Testis (tissue), 3 donors: Measurements from ENCODE around the gene KLF15. TPM values are rescaled to one million over a fixed set of nuclear protein-coding genes. Genes with fewer than 3 reads are reported as not detected.

Experiments
- DNase-seq: peaks from one replicate; pipeline ENCODE4 v3.0.0-alpha.2; 2019
- H3K27ac ChIP-seq, 2 donors: fragments of 200-600 bp; sonication (generic); one replicate each; pipeline ENCODE4 v1.5.1; 2019
- H3K27me3 ChIP-seq: fragments of 200-600 bp; sonication (generic); one replicate; pipeline ENCODE4 v1.5.1; 2019
- H3K36me3 ChIP-seq: fragments of 200-600 bp; sonication (generic); one replicate; pipeline ENCODE4 v1.5.1; 2017; ENCODE audit warnings: low read depth; ENCODE audit errors: missing control alignments
- H3K4me1 ChIP-seq: fragments of 200-600 bp; sonication (generic); one replicate; pipeline ENCODE4 v1.5.1; 2019
- H3K4me3 ChIP-seq, 2 donors: fragments of 200-600 bp; sonication (generic); one replicate each; pipeline ENCODE4 v1.5.1; 2017 to 2019
- H3K9me3 ChIP-seq: fragments of 200-600 bp; sonication (generic); one replicate; pipeline ENCODE4 v1.5.1; 2017
- CTCF ChIP-seq, 3 experiments: fragments of 450-650 bp in 2 of 3; fragments of 200-600 bp in 1 of 3; sonication (generic) in 1 of 3; IDR thresholded peaks; one replicate each; pipeline ENCODE4 v1.5.1; 2016 to 2019; ENCODE audit warnings: antibody characterized with exemption in 3 of 3, mild to moderate bottlenecking in 2 of 3, moderate library complexity in 1 of 3
- POLR2A ChIP-seq: fragments of 450-650 bp; IDR thresholded peaks from one replicate; pipeline ENCODE4 v1.6.1; 2017; ENCODE audit warnings: antibody characterized with exemption, mild to moderate bottlenecking, moderate library complexity
- WGBS, 2 donors: methylation state at CpG; one replicate each; pipeline ENCODE4 v1.1.5; 2018; 5-methylcytosine and 5-hydroxymethylcytosine counted together
- intact Hi-C: fragments of 100-400 bp; cut with DNase I; formaldehyde crosslinking; loops from one replicate; pipeline ENCODE4 v1.15.1; 2023; ENCODE audit warnings: low total_unique reads
- polyA plus RNA-seq: library from polyadenylated mRNA; stranded (reverse); fragments of 350-450 nt; fragmentation: Illumina TruSeq; extraction: RNeasy Lipid Tissue Mini Kit (QIAGEN cat#74804); gene quantifications from one replicate; pipeline ENCODE4 v1.2.3, GENCODE V29; 2014; ENCODE audit warnings: low read depth, low replicate concordance; ENCODE audit not compliant: insufficient read depth
- total RNA-seq, 2 donors: library from RNA; depleted of rRNA; stranded (reverse); fragments of >200 nt; gene quantifications; one replicate each; pipeline ENCODE4 v1.2.3, GENCODE V29; 2016

The KLF15 gene
- total and polyA plus RNA-seq, 3 donors from 2014 or later, result 8.5 to 36.1 (median 32.0) TPM

- H3K36me3 ChIP-seq, result no peaks in the 10 kb centered on the region
- intact Hi-C loops, result no loop called here
- WGBS, 2 donors, result 84 to 88% methylated on average over 7 of the region's 7 CpGs
These were observed 45.8 kb downstream of the KLF15 start for GRCh38 chr3:126311338-126311978.

GRCh38 chr3:126310816-126311215 lies 46.4 kb downstream of the KLF15 start:
- TF ChIP-seq CTCF (IDR thresholded peaks at IDR 0.05) (no peak), POLR2A (no peak)
- Histone ChIP-seq H3K4me1 (peaks cover 7% of the 10 kb centered on the region), H3K36me3 (no peaks in the 10 kb centered on the region), H3K27ac (no peak overlapping the region), H3K4me3 (no peak overlapping the region), H3K9me3 (no peaks in the 10 kb centered on the region), H3K27me3 (no peaks in the 10 kb centered on the region)
- intact Hi-C loops, result no loop called here
- no peak for DNase-seq
- WGBS, 2 donors, result 78 to 81% methylated on average over 5 of the region's 5 CpGs

More at GRCh38 chr3:126311338-126311978, 45.8 kb downstream of the KLF15 start:
- H3K4me1 ChIP-seq, result peaks cover 7% of the 10 kb centered on the region
- H3K4me3 ChIP-seq, result no peak overlapping the region
- H3K9me3 ChIP-seq, result no peaks in the 10 kb centered on the region
- no peaks in the 10 kb centered on the region for H3K27me3 ChIP-seq
- DNase-seq, result no peak
- TF ChIP-seq POLR2A, result no peak
- TF ChIP-seq CTCF (IDR thresholded peaks at IDR 0.05), result no peak
- H3K27ac ChIP-seq, result no peak overlapping the region

- H3K4me3 ChIP-seq, result no peak overlapping the region
- TF ChIP-seq CTCF (IDR thresholded peaks at IDR 0.05), result no peak
- TF ChIP-seq POLR2A, result no peak
- H3K36me3 ChIP-seq, result no peaks in the 10 kb centered on the region
- peaks cover 2% of the 10 kb centered on the region for H3K4me1 ChIP-seq
- intact Hi-C loops, result no loop called here
- no peak overlapping the region for H3K27ac ChIP-seq
- no peaks in the 10 kb centered on the region for H3K9me3 ChIP-seq
- 87 to 91% methylated on average over 11 to 12 of the region's 12 CpGs for WGBS, 2 donors
- no peak for DNase-seq
- no peaks in the 10 kb centered on the region for H3K27me3 ChIP-seq
These were observed 47.1 kb downstream of the KLF15 start for GRCh38 chr3:126309861-126310655.

- no peak for DNase-seq
- intact Hi-C loops, result no loop called here
- WGBS, 2 donors, result 87 to 93% methylated on average over 11 of the region's 11 CpGs
- no peak overlapping the region for H3K27ac ChIP-seq
- TF ChIP-seq CTCF (IDR thresholded peaks at IDR 0.05) (no peak), POLR2A (no peak)
- H3K36me3 ChIP-seq, result no peaks in the 10 kb centered on the region
- H3K9me3 ChIP-seq, result no peaks in the 10 kb centered on the region
- no peaks in the 10 kb centered on the region for H3K27me3 ChIP-seq
- no peak overlapping the region for H3K4me3 ChIP-seq
- no peaks in the 10 kb centered on the region for H3K4me1 ChIP-seq
These were observed 48.0 kb downstream of the KLF15 start for GRCh38 chr3:126309165-126309564.
